Measurements from ENCODE around the gene FLNB.
A peak's percentile ranks its signal among the peaks of the same experiment; 100 is the strongest.

The FLNB gene

GRCh38 chr3:58206406-58207011 lies 198.3 kb downstream of the FLNB start:
- no peak for DNase-seq (ENCODE audit: low spot score)

GRCh38 chr3:58207954-58208353 lies 199.7 kb downstream of the FLNB start:
- no peak for DNase-seq (ENCODE audit: low spot score)

- DNase-seq (ENCODE audit: low spot score): no peak
Measured at GRCh38 chr3:58209933-58210332, 201.7 kb downstream of the FLNB start.

GRCh38 chr3:58210761-58211460 lies 202.7 kb downstream of the FLNB start, which contains the start of gene DNASE1L3:
Gene DNASE1L3, minus strand, starts transcription at chr3:58210972. Its CDS starts 66 bp downstream, at chr3:58210906.
- DNase-seq (ENCODE audit: low spot score): no peak

GRCh38 chr3:58214484-58215316 lies 206.5 kb downstream of the FLNB start:
- DNase-seq (ENCODE audit: low spot score): no peak

GRCh38 chr3:58215317-58216025 lies 207.2 kb downstream of the FLNB start:
- DNase-seq (ENCODE audit: low spot score): no peak

GRCh38 chr3:58216496-58217195 lies 208.4 kb downstream of the FLNB start:
- no peak for DNase-seq (ENCODE audit: low spot score)

- DNase-seq (ENCODE audit: low spot score): peak; percentile 77
Measured at GRCh38 chr3:58217209-58217811, 209.1 kb downstream of the FLNB start.

- DNase-seq (ENCODE audit: low spot score): no peak
Measured at GRCh38 chr3:58218904-58219303, 210.7 kb downstream of the FLNB start.
